DOHH2 (cell line): ENCODE measurements around the gene NCLN.
A peak's percentile ranks its signal among the peaks of the same experiment; 100 is the strongest.

Experiments used
- H3F3A ChIP-seq: fragments of 200-600 bp; sonication (generic), shearing (Covaris generic); 2 replicates; pipeline ENCODE4 v1.6.0; 2016; ENCODE audit warnings: antibody characterized with exemption, mild to moderate bottlenecking; ENCODE audit not compliant: control insufficient read depth, insufficient read depth
- H3K27ac ChIP-seq: fragments of 200-600 bp; sonication (generic); 2 replicates; pipeline ENCODE4 v1.5.1; 2014; ENCODE audit warnings: low read depth, mild to moderate bottlenecking, low read length, moderate library complexity
- H3K27me3 ChIP-seq: fragments of 200-600 bp; sonication (generic); 2 replicates; pipeline ENCODE4 v1.6.1; 2014; ENCODE audit warnings: mild to moderate bottlenecking, low read length, mixed read lengths; ENCODE audit not compliant: control insufficient read depth
- H3K36me3 ChIP-seq: fragments of 200-600 bp; sonication (generic); 2 replicates; pipeline ENCODE4 v1.6.1; 2014; ENCODE audit warnings: mild to moderate bottlenecking, low read length, moderate library complexity, mixed read lengths; ENCODE audit not compliant: control insufficient read depth
- H3K4me1 ChIP-seq: fragments of 200-600 bp; sonication (generic); 2 replicates; pipeline ENCODE4 v1.6.1; 2014; ENCODE audit warnings: mild to moderate bottlenecking, low read length, mixed read lengths; ENCODE audit not compliant: control insufficient read depth
- H3K4me2 ChIP-seq: fragments of 200-600 bp; sonication (generic); 2 replicates; pipeline ENCODE4 v1.6.0; 2014; ENCODE audit warnings: mild to moderate bottlenecking, low read length, moderate library complexity
- H3K4me3 ChIP-seq: fragments of 200-600 bp; sonication (generic); 2 replicates; pipeline ENCODE4 v1.5.1; 2014; ENCODE audit warnings: mild to moderate bottlenecking, low read length, mixed read lengths
- H3K79me2 ChIP-seq: fragments of 200-600 bp; sonication (generic); 2 replicates; pipeline ENCODE4 v1.6.1; 2014; ENCODE audit warnings: mild to moderate bottlenecking, low read length, mixed read lengths; ENCODE audit not compliant: control insufficient read depth
- H3K9me2 ChIP-seq: fragments of 200-600 bp; sonication (generic); replicated peaks from 2 replicates; pipeline ENCODE4 v1.6.1; 2014; ENCODE audit warnings: mild to moderate bottlenecking, low read length, mixed read lengths; ENCODE audit not compliant: control insufficient read depth
- H3K9me3 ChIP-seq: fragments of 200-600 bp; sonication (generic); 2 replicates; pipeline ENCODE4 v1.6.1; 2014; ENCODE audit warnings: antibody characterized with exemption, low read length, mixed read lengths; ENCODE audit not compliant: control insufficient read depth, insufficient read depth
- H4K20me1 ChIP-seq: fragments of 200-600 bp; sonication (generic); 2 replicates; pipeline ENCODE4 v1.6.0; 2014; ENCODE audit warnings: low read depth, mild to moderate bottlenecking, antibody characterized with exemption, low read length, moderate library complexity; ENCODE audit not compliant: control insufficient read depth, insufficient read depth
- EZH2phosphoT487 ChIP-seq: fragments of 200-600 bp; sonication (generic); IDR thresholded peaks from 2 replicates; pipeline ENCODE4 v1.6.1; 2017; ENCODE audit warnings: borderline replicate concordance, mild to moderate bottlenecking, antibody characterized with exemption, low read length, moderate library complexity, mixed read lengths
- TF ChIP-seq, protein P1 (sequence below): fragments of 200-600 bp; sonication (generic); IDR thresholded peaks from one replicate; pipeline ENCODE4 v1.5.1; 2014; ENCODE audit warnings: antibody characterized with exemption, mild to moderate bottlenecking, low read depth, low read length; ENCODE audit not compliant: poor library complexity, severe bottlenecking

Gene NCLN

DNA sequence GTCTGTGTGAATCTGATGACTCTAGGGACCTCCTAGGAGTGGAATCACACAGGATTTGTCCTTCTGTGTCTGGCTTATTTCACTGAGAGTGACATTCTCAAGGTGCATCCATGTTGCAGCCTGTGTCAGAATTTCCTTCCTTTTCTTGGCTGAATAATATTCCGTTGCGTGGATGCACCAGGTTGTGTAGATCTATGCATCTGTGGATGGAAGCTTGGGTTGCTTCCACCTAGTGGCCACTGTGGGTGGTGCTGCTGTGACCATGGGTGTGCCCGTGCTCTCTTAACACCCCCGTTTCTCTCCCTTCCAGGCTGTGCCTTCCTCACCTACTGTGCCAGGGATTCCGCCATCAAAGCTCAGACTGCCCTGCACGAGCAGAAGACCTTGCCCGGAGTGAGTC is 64.9 kb downstream of the NCLN start:
- no peak overlapping the region for H3K27ac ChIP-seq
- TF ChIP-seq, protein P1, sequence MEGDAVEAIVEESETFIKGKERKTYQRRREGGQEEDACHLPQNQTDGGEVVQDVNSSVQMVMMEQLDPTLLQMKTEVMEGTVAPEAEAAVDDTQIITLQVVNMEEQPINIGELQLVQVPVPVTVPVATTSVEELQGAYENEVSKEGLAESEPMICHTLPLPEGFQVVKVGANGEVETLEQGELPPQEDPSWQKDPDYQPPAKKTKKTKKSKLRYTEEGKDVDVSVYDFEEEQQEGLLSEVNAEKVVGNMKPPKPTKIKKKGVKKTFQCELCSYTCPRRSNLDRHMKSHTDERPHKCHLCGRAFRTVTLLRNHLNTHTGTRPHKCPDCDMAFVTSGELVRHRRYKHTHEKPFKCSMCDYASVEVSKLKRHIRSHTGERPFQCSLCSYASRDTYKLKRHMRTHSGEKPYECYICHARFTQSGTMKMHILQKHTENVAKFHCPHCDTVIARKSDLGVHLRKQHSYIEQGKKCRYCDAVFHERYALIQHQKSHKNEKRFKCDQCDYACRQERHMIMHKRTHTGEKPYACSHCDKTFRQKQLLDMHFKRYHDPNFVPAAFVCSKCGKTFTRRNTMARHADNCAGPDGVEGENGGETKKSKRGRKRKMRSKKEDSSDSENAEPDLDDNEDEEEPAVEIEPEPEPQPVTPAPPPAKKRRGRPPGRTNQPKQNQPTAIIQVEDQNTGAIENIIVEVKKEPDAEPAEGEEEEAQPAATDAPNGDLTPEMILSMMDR = peak; percentile 67
- TF ChIP-seq EZH2phosphoT487 = no peak

DNA sequence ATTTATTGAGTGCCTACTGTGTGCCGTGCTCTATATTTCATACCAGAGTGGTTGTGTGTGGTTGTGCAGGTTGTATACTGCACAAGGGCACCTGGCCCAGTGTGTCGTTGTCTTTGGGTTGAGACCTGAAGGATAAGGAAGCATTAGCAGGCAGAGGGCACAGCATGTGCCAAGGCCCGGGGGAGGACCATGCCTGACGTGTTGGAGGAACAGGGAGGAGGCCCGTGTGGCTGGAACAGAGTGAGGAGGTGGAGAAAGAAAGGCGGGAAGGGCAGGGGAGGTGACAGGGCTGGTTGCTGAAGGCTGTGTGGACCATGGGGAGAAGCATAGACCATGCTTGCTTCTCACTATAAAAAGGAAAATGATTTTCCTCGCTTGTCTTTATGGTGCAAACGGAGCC is 65.5 kb downstream of the NCLN start:
- no peaks in the 10 kb centered on the region for H3K79me2 ChIP-seq
- H3K36me3 ChIP-seq = no peaks in the 10 kb centered on the region
- H3K27ac ChIP-seq = no peak overlapping the region
- H3F3A ChIP-seq = no peaks in the 10 kb centered on the region
- no peak overlapping the region for H3K4me2 ChIP-seq
- no peaks in the 10 kb centered on the region for H3K4me1 ChIP-seq
- H3K9me2 ChIP-seq = no peaks in the 10 kb centered on the region
- H3K4me3 ChIP-seq = no peak overlapping the region
- TF ChIP-seq, protein P1 = no peak
- TF ChIP-seq EZH2phosphoT487 = no peak
- H3K9me3 ChIP-seq = peaks cover 4% of the 10 kb centered on the region; the same call in 1 of the 2 replicates
- no peaks in the 10 kb centered on the region for H3K27me3 ChIP-seq
- H4K20me1 ChIP-seq = no peaks in the 10 kb centered on the region

More for the DNA sequence above, 64.9 kb downstream of the NCLN start:
- H3K9me2 ChIP-seq = no peaks in the 10 kb centered on the region
- peaks cover 4% of the 10 kb centered on the region; the same call in 1 of the 2 replicates for H3K9me3 ChIP-seq
- no peaks in the 10 kb centered on the region for H3F3A ChIP-seq
- no peaks in the 10 kb centered on the region for H4K20me1 ChIP-seq
- H3K4me1 ChIP-seq = no peaks in the 10 kb centered on the region
- H3K4me3 ChIP-seq = no peak overlapping the region
- no peaks in the 10 kb centered on the region for H3K79me2 ChIP-seq
- no peak overlapping the region for H3K4me2 ChIP-seq
- H3K36me3 ChIP-seq = no peaks in the 10 kb centered on the region
- no peaks in the 10 kb centered on the region for H3K27me3 ChIP-seq

DNA sequence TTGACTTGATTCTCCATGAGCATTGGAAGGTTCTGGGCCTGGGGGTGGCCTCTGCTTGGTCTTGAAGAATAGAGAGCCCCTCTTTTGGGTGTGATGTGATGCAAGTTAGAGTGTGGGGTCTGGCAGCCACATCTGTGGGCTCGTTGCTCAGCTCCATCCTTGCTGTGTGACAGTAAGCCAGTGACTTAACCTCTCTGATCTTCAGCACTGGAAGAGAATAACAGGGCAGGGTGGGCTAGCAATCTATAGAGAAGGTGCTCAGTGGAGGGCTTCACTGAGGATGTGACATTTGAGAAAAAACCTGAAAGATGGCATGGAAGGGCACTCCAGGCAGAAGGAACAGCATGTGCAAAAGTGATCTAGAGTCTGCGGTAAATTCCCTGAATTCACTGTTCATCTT is 66.9 kb downstream of the NCLN start:
- H3K27ac ChIP-seq = no peak overlapping the region
- no peaks in the 10 kb centered on the region for H3K36me3 ChIP-seq
- no peaks in the 10 kb centered on the region for H3K27me3 ChIP-seq
- no peaks in the 10 kb centered on the region for H3K4me1 ChIP-seq
- peaks cover 4% of the 10 kb centered on the region; the same call in 1 of the 2 replicates for H3K9me3 ChIP-seq
- no peaks in the 10 kb centered on the region for H4K20me1 ChIP-seq
- TF ChIP-seq EZH2phosphoT487 = no peak
- TF ChIP-seq, protein P1 = no peak
- H3F3A ChIP-seq = no peaks in the 10 kb centered on the region
- H3K4me3 ChIP-seq = no peak overlapping the region
- no peaks in the 10 kb centered on the region for H3K9me2 ChIP-seq
- no peak overlapping the region for H3K4me2 ChIP-seq
- no peaks in the 10 kb centered on the region for H3K79me2 ChIP-seq
